Kidney (tissue), 14 donors: ENCODE measurements around the gene RAMACL. TPM values are rescaled to one million over a fixed set of nuclear protein-coding genes. Genes with fewer than 3 reads are reported as not detected.

Experiments
- DNase-seq, 5 donors: peaks; one replicate each; pipeline ENCODE4 v3.0.0-alpha.2; 2013 to 2020
- FAIRE-seq: peaks from 2 replicates; lab custom pipeline; 2012; peaks lifted over from hg19 to GRCh38; lab: Jason Lieb, UNC
- H3K27ac ChIP-seq, 2 donors: one replicate each; pipeline ENCODE4 v1.7.0; 2013; ENCODE audit warnings: low read depth in 2 of 2, low read length in 2 of 2, inconsistent platforms in 1 of 2
- H3K27me3 ChIP-seq: one replicate; pipeline ENCODE4 v1.7.1; 2013; ENCODE audit warnings: low read length, inconsistent platforms; ENCODE audit not compliant: control insufficient read depth, insufficient read depth
- H3K36me3 ChIP-seq, 3 donors: one replicate each; pipeline versions ENCODE4 v1.7.0 to v1.7.1; 2013; ENCODE audit warnings: low read length in 3 of 3, control low read depth in 1 of 3, inconsistent platforms in 1 of 3; ENCODE audit not compliant: insufficient read depth in 3 of 3, control insufficient read depth in 2 of 3
- H3K4me1 ChIP-seq, 3 donors: one replicate each; pipeline versions ENCODE4 v1.7.0 to v1.7.1; 2013; ENCODE audit warnings: low read length in 3 of 3, inconsistent platforms in 1 of 3, low read depth in 1 of 3; ENCODE audit not compliant: control insufficient read depth in 2 of 3, insufficient read depth in 2 of 3
- H3K4me3 ChIP-seq, 3 donors: one replicate each; pipeline versions ENCODE4 v1.7.0 to v1.8.1; 2013; ENCODE audit warnings: low read length in 3 of 3, control low read depth in 1 of 3, inconsistent platforms in 1 of 3
- H3K9ac ChIP-seq, 3 donors: one replicate each; pipeline versions ENCODE4 v1.7.0 to v1.7.1; 2013; ENCODE audit warnings: low read length in 3 of 3, control low read depth in 1 of 3, inconsistent platforms in 1 of 3
- H3K9me3 ChIP-seq, 3 donors: one replicate each; pipeline versions ENCODE4 v1.7.0 to v1.7.1; 2013; ENCODE audit warnings: low read length in 3 of 3, control low read depth in 1 of 3, inconsistent platforms in 1 of 3; ENCODE audit not compliant: control insufficient read depth in 2 of 3, insufficient read depth in 1 of 3
- intact Hi-C: fragments of 100-400 bp; cut with DNase I; formaldehyde crosslinking; loops from one replicate; pipeline ENCODE4 v1.11.1; 2022
- polyA plus RNA-seq: library from polyadenylated mRNA; stranded (reverse); fragments of 350-450 nt; fragmentation: Illumina TruSeq; extraction: RNeasy Lipid Tissue Mini Kit (QIAGEN cat#74804); gene quantifications from one replicate; pipeline ENCODE4 v1.2.3, GENCODE V29; 2014; ENCODE audit warnings: low read depth, low replicate concordance; ENCODE audit not compliant: insufficient read depth
- total RNA-seq: library from RNA; stranded (reverse); fragmentation: NEBNext Ultra II Directional; extraction: Animal tissue kit (Norgen Biotek cat#: 25700); gene quantifications from one replicate; pipeline ENCODE4 v1.2.1, GENCODE V29; 2021
- TF ChIP-seq, protein P1 (sequence below): IDR thresholded peaks from 3 replicates; pipeline ENCODE4 v1.5.1; 2012; ENCODE audit warnings: mild to moderate bottlenecking, moderate library complexity, borderline replicate concordance; ENCODE audit not compliant: insufficient read depth; ENCODE audit errors: extremely low read depth
- donor health status: control.
- donor health status: control.
- donor health status: control.
- donor health status: control.
- donor health status: control.
- donor health status: DM: yes; HTN: yes; CAD: no.
- donor health status: Normal renal cell carcinoma (clear cell type).

RAMACL gene
- total and polyA plus RNA-seq, 2 donors from 2014 or later, result 1.9 TPM; not detected in 1

DNA sequence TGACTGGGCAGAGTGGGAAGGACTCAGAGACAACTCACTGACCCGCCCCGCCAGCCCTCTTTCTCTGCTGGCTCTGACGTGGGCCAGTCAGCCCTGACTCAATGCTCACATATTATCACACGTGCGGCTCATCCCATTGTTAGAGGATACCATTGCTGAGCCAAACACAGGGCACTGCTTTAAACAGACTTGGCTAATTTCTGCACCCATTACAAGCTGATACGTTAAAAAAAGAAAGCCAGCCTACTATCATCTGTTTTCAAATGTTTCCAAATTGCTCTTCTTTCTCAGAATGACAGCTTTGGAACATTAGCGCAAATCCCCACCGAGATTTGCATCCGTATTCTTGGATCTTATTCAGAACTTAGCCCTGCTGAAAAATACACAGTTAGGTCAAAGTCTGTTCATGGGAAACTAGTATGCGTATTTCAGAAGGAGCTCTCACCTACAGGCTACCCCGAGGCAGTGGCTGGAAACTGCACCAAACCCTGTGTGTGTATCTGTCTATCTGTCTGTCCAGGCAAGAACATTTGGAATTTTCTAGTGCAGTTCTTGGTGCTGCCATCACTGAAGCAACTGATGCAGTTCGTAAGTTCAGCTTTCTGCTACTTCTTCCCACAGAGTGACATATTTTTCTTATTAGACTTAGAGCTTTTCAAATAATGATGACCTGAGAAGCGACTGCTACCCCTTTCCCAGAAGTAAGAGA is 32.8 kb downstream of the RAMACL start:
- no peak for FAIRE-seq
- H3K27me3 ChIP-seq, result no peaks in the 10 kb centered on the region
- TF ChIP-seq, protein P1, sequence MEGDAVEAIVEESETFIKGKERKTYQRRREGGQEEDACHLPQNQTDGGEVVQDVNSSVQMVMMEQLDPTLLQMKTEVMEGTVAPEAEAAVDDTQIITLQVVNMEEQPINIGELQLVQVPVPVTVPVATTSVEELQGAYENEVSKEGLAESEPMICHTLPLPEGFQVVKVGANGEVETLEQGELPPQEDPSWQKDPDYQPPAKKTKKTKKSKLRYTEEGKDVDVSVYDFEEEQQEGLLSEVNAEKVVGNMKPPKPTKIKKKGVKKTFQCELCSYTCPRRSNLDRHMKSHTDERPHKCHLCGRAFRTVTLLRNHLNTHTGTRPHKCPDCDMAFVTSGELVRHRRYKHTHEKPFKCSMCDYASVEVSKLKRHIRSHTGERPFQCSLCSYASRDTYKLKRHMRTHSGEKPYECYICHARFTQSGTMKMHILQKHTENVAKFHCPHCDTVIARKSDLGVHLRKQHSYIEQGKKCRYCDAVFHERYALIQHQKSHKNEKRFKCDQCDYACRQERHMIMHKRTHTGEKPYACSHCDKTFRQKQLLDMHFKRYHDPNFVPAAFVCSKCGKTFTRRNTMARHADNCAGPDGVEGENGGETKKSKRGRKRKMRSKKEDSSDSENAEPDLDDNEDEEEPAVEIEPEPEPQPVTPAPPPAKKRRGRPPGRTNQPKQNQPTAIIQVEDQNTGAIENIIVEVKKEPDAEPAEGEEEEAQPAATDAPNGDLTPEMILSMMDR, result no peak
- H3K36me3 ChIP-seq, result no peaks in the 10 kb centered on the region
- DNase-seq, result peak in 1 of 5 donors; percentile 74
- no peak overlapping the region for H3K9ac ChIP-seq
- H3K9me3 ChIP-seq, result no peaks in the 10 kb centered on the region
- intact Hi-C loops, result no loop called here
- H3K4me3 ChIP-seq, result peak overlapping the region in 1 of 3 donors; percentile 17
- peak overlapping the region; percentile 28 to 57 for H3K27ac ChIP-seq
- peaks cover 0 to 15% (median 3%) of the 10 kb centered on the region in 3 donors for H3K4me1 ChIP-seq

DNA sequence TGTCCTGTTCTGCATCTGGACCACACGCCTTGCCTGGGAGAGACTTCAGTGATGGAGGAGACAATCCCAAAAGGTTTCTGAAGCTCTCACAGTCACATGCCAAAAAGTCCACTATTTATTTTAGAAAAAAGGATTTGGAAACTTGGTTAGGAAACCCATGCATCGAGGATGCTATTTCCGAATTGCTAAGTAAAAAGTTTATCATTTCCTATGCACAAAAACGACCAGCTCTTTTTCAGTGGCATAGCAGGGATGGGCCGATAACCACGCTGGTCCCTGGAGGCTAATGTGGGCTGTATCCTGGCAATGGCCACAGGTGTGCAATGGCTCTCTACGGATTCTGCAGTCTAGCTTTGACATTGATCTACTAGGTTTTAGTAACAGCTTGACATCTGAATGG is 33.9 kb downstream of the RAMACL start:
- Histone ChIP-seq H3K36me3 (no peaks in the 10 kb centered on the region), H3K9me3 (no peaks in the 10 kb centered on the region), H3K9ac (no peak overlapping the region), H3K27me3 (no peaks in the 10 kb centered on the region), H3K4me1 (peaks cover 0 to 15% (median 3%) of the 10 kb centered on the region in 3 donors), H3K27ac (no peak overlapping the region), H3K4me3 (no peak overlapping the region)
- intact Hi-C loops, result no loop called here
- DNase-seq (no peak), FAIRE-seq (no peak)
- TF ChIP-seq, protein P1, result no peak

DNA sequence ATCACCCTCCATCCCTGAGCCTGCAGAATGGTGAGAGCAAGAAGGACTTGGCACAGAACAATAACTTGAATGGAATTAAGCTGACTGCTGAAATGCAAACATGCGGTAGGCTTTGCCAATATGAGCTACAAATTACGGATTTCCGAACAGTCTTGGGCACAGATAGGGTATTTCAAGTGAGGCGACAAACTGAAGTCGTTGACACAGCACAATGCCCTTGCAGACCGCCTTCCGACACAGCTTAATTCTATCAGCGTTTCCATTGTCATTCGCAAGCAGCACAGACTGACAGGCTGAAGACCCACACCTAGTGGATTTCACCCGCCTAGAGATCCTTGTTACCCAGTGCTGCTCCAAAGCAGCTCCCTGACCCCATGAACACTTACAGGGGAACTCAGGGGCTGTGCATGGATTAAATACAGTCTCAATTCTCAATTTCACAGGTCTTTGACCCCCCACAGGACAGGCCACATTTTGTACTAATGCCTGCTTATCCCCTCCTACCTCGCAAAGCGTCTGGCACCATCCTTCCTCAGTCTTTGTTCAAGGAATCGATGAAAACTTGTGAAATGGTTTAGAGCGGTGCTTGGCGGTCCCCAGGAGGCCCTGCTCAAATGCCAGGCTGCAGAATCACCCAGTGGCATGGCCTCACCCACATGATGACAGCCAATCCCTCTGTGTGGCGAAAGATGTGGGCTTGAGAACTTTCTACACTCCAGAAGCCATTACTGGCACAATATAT is 34.6 kb downstream of the RAMACL start:
- H3K9me3 ChIP-seq, result no peaks in the 10 kb centered on the region
- no peaks in the 10 kb centered on the region for H3K27me3 ChIP-seq
- H3K36me3 ChIP-seq, result no peaks in the 10 kb centered on the region
- TF ChIP-seq, protein P1, result no peak
- FAIRE-seq (no peak), DNase-seq (no peak)
- no peak overlapping the region for H3K9ac ChIP-seq
- no peak overlapping the region for H3K27ac ChIP-seq
- intact Hi-C loops, result no loop called here
- H3K4me3 ChIP-seq, result no peak overlapping the region
- H3K4me1 ChIP-seq, result peaks cover 0 to 15% (median 0%) of the 10 kb centered on the region in 3 donors
